Neutrophil (primary cell): ENCODE measurements around the gene CREBL2.

ENCODE experiments used
- H3K27ac ChIP-seq: fragments of 200-600 bp; sonication (generic); 2 replicates; pipeline ENCODE4 v1.5.1; 2016; ENCODE audit warnings: mild to moderate bottlenecking, moderate library complexity
- H3K27me3 ChIP-seq: fragments of 200-600 bp; sonication (generic); 2 replicates; pipeline ENCODE4 v1.6.0; 2016; ENCODE audit warnings: mild to moderate bottlenecking
- H3K36me3 ChIP-seq: fragments of 200-600 bp; sonication (generic); 2 replicates; pipeline ENCODE4 v1.5.1; 2017
- H3K4me1 ChIP-seq, 2 experiments: fragments of 200-600 bp in 1 of 2; sonication (generic) in 1 of 2; 1 replicate in 1 of 2; 2 replicates in 1 of 2; pipeline versions ENCODE4 v1.5.1 to v1.6.1; 2013 to 2016; ENCODE audit warnings: low read depth in 1 of 2, low read length in 1 of 2, mild to moderate bottlenecking in 1 of 2, moderate library complexity in 1 of 2; ENCODE audit not compliant: control insufficient read depth in 1 of 2, insufficient read depth in 1 of 2
- H3K4me3 ChIP-seq, 2 experiments: fragments of 200-600 bp in 1 of 2; sonication (generic) in 1 of 2; 1 replicate in 1 of 2; 2 replicates in 1 of 2; pipeline ENCODE4 v1.5.1; 2013 to 2016; ENCODE audit warnings: low read depth in 1 of 2, low read length in 1 of 2, mild to moderate bottlenecking in 1 of 2, moderate library complexity in 1 of 2
- H3K9me3 ChIP-seq: fragments of 200-600 bp; sonication (generic); 2 replicates; pipeline ENCODE4 v1.5.1; 2016
- CTCF ChIP-seq: fragments of 200-600 bp; sonication (generic); IDR thresholded peaks from 2 replicates; pipeline ENCODE4 v1.5.1; 2016; ENCODE audit warnings: antibody characterized with exemption

CREBL2 gene

DNA sequence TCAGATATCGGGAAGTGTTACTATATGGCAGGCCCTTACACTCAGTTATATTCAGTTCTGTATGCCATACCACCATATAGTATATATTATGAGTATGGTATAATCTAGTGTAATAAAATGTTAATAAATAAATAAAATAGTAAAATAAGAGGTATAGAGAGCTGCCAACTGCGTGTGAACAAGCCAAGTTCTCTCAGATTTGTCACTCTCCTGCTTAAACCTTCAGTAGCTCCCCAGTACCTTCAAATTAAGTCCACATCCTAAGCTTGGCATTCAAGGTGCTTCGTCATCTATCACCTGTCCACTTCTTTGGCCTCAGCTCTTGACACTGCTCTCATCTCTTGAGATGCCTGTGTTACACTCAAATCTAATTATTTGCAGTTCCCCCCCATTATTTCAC is 12.8 kb upstream of the CREBL2 start:
- H3K4me1 ChIP-seq, result peaks cover 0 to 4% of the 10 kb centered on the region in 2 experiments
- no peak overlapping the region for H3K27ac ChIP-seq
- no peaks in the 10 kb centered on the region for H3K9me3 ChIP-seq
- no peaks in the 10 kb centered on the region for H3K36me3 ChIP-seq
- no peak overlapping the region for H3K4me3 ChIP-seq
- TF ChIP-seq CTCF, result no peak
- no peaks in the 10 kb centered on the region for H3K27me3 ChIP-seq

GRCh38 chr12:12599750-12600643 is 11.7 kb upstream of the CREBL2 start:
- Histone ChIP-seq H3K27me3 (no peaks in the 10 kb centered on the region), H3K36me3 (no peaks in the 10 kb centered on the region), H3K9me3 (no peaks in the 10 kb centered on the region), H3K4me3 (no peak overlapping the region), H3K4me1 (peaks cover 0 to 4% of the 10 kb centered on the region in 2 experiments), H3K27ac (no peak overlapping the region)
- TF ChIP-seq CTCF, result no peak

DNA sequence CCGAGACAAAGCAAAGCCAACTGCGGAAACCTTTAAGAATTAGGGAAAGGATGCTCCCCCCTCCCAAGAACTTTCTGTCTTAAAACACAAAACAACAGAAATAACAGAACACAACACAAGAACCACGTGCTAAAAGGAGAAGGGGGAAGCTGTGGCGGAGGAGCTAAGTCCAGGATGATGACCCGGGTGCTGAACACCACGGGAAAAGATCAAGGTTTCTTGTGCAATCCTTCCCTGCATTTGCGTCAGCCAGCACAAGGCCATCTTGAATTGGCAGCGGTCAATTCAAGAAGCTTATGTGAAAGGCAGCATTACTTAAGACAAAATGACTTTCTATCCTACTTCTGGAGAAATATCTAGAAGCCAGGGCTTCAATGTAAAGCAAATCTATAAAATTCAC is 11.0 kb upstream of the CREBL2 start:
- TF ChIP-seq CTCF, result no peak
- Histone ChIP-seq H3K27me3 (no peaks in the 10 kb centered on the region), H3K36me3 (no peaks in the 10 kb centered on the region), H3K27ac (no peak overlapping the region), H3K4me1 (peaks cover 0 to 4% of the 10 kb centered on the region in 2 experiments), H3K4me3 (no peak overlapping the region), H3K9me3 (no peaks in the 10 kb centered on the region)

- H3K27ac ChIP-seq, result no peak overlapping the region
- no peaks in the 10 kb centered on the region for H3K27me3 ChIP-seq
- no peaks in the 10 kb centered on the region for H3K9me3 ChIP-seq
- peaks cover 0 to 4% of the 10 kb centered on the region in 2 experiments for H3K4me1 ChIP-seq
- no peak for TF ChIP-seq CTCF
- no peak overlapping the region for H3K4me3 ChIP-seq
- no peaks in the 10 kb centered on the region for H3K36me3 ChIP-seq
Observed at GRCh38 chr12:12604740-12605139, 6.9 kb upstream of the CREBL2 start.

- H3K27me3 ChIP-seq, result no peaks in the 10 kb centered on the region
- no peak overlapping the region for H3K4me3 ChIP-seq
- H3K36me3 ChIP-seq, result no peaks in the 10 kb centered on the region
- H3K9me3 ChIP-seq, result no peaks in the 10 kb centered on the region
- no peak for TF ChIP-seq CTCF
- H3K4me1 ChIP-seq, result peaks cover 7 to 9% of the 10 kb centered on the region in 2 experiments
- no peak overlapping the region for H3K27ac ChIP-seq
Observed at GRCh38 chr12:12606781-12607589, 4.7 kb upstream of the CREBL2 start.
